Stomach (tissue), 4 donors: Measurements from ENCODE around the gene GSAP.

Experiments
- EP300 ChIP-seq: sonication (generic); formaldehyde crosslinking; IDR thresholded peaks from one replicate; pipeline ENCODE4 v1.6.1; 2017; ENCODE audit warnings: antibody characterized with exemption
- POLR2A ChIP-seq, 4 donors: fragments of 450-650 bp; IDR thresholded peaks; one replicate each; pipeline ENCODE4 v1.6.1; 2016; ENCODE audit warnings: antibody characterized with exemption in 4 of 4, control low read depth in 2 of 4, mild to moderate bottlenecking in 1 of 4, moderate library complexity in 1 of 4
- TF ChIP-seq, protein P1 (sequence below), 7 experiments: fragments of 450-650 bp in 4 of 7; fragments of 200-600 bp in 3 of 7; sonication (generic) in 3 of 7; IDR thresholded peaks; one replicate each; pipeline ENCODE4 v1.5.1; 2016 to 2019; ENCODE audit warnings: antibody characterized with exemption in 7 of 7, control low read depth in 2 of 7, mild to moderate bottlenecking in 1 of 7

DNA sequence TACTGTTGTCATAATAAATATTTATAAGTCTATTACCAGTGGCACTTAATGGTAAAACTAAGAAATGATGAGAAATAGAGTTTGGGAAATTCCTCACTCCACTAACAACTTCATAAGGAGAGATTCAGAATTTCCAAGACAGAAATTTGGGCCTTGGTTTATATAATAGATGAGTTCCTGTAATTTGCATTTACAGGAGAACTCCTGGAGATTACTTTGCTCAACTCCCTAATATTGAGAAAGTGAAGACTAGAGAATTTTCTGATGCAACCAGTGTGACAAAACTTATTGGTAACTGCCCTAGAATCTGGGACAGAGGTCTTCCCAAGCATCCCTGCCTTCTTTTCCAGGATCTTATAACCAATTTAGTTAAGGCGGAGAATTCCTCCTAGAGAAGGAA is 49.1 kb upstream of the GSAP start:
- TF ChIP-seq, protein P1, sequence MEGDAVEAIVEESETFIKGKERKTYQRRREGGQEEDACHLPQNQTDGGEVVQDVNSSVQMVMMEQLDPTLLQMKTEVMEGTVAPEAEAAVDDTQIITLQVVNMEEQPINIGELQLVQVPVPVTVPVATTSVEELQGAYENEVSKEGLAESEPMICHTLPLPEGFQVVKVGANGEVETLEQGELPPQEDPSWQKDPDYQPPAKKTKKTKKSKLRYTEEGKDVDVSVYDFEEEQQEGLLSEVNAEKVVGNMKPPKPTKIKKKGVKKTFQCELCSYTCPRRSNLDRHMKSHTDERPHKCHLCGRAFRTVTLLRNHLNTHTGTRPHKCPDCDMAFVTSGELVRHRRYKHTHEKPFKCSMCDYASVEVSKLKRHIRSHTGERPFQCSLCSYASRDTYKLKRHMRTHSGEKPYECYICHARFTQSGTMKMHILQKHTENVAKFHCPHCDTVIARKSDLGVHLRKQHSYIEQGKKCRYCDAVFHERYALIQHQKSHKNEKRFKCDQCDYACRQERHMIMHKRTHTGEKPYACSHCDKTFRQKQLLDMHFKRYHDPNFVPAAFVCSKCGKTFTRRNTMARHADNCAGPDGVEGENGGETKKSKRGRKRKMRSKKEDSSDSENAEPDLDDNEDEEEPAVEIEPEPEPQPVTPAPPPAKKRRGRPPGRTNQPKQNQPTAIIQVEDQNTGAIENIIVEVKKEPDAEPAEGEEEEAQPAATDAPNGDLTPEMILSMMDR (IDR thresholded peaks at IDR 0.05): no peak
- TF ChIP-seq POLR2A (IDR thresholded peaks at IDR 0.05) (no peak), EP300 (no peak)
